HepG2 (cell line): ENCODE data around the gene PMS1. TPM values are rescaled to one million over a fixed set of nuclear protein-coding genes. Genes with fewer than 3 reads are reported as not detected.

Experiments used
- AGO2 ChIP-seq: fragments of 200-400 bp; formaldehyde crosslinking; optimal IDR thresholded peaks from 2 replicates; pipeline ENCODE3; 2017; ENCODE audit warnings: mild to moderate bottlenecking, low read depth, low read length, moderate library complexity
- BCLAF1 ChIP-seq: fragments of 450-650 bp; IDR thresholded peaks from 2 replicates; pipeline ENCODE4 v1.6.1; 2017; ENCODE audit warnings: mild to moderate bottlenecking
- DRAP1 ChIP-seq: IDR thresholded peaks from 2 replicates; pipeline ENCODE4 v1.6.1; 2016; ENCODE audit warnings: missing genetic modification reagents, missing compliant biosample characterization
- GZF1 ChIP-seq: sonication (generic); formaldehyde crosslinking; IDR thresholded peaks from 2 replicates; pipeline ENCODE4 v1.5.1; 2020; ENCODE audit warnings: mild to moderate bottlenecking, missing genetic modification reagents
- HCFC1 ChIP-seq: fragments of 150-350 bp; IDR thresholded peaks from 2 replicates; pipeline ENCODE4 v1.6.1; 2014; ENCODE audit warnings: low read depth, low read length
- MAX ChIP-seq: IDR thresholded peaks from 2 replicates; pipeline ENCODE4 v1.6.1; 2012; ENCODE audit warnings: inconsistent platforms
- MED13 ChIP-seq: sonication (generic); formaldehyde crosslinking; IDR thresholded peaks from 2 replicates; pipeline ENCODE4 v1.5.0; 2020; ENCODE audit warnings: missing genetic modification reagents
- MXD4 ChIP-seq: IDR thresholded peaks from 2 replicates; pipeline ENCODE4 v1.6.1; 2016; ENCODE audit warnings: mild to moderate bottlenecking, missing biosample characterization, missing genetic modification reagents
- PATZ1 ChIP-seq: sonication (generic); formaldehyde crosslinking; IDR thresholded peaks from 2 replicates; pipeline ENCODE4 v1.4.0; 2020; ENCODE audit warnings: missing genetic modification reagents
- SRF ChIP-seq: IDR thresholded peaks from 2 replicates; pipeline ENCODE4 v1.6.1; 2011; ENCODE audit warnings: mild to moderate bottlenecking, low read depth, low read length, moderate library complexity
- SRSF4 ChIP-seq: fragments of 200-400 bp; formaldehyde crosslinking; IDR thresholded peaks from one replicate; pipeline ENCODE4 v1.6.1; 2018; ENCODE audit warnings: mild to moderate bottlenecking, low read depth, low read length, moderate library complexity; ENCODE audit not compliant: poor library complexity, severe bottlenecking
- U2AF1 ChIP-seq: fragments of 200-400 bp; formaldehyde crosslinking; optimal IDR thresholded peaks from 2 replicates; pipeline ENCODE3; 2017; ENCODE audit warnings: mild to moderate bottlenecking, low read depth, low read length
- ZNF101 ChIP-seq: sonication (generic); formaldehyde crosslinking; IDR thresholded peaks from 2 replicates; pipeline ENCODE4 v1.4.0; 2020; ENCODE audit warnings: mild to moderate bottlenecking, low read depth, missing genetic modification reagents, borderline replicate concordance
- ZNF160 ChIP-seq: sonication (generic); formaldehyde crosslinking; IDR thresholded peaks from 2 replicates; pipeline ENCODE4 v1.8.0; 2022; ENCODE audit warnings: mild to moderate bottlenecking, inconsistent platforms, missing genetic modification reagents
- ZNF326 ChIP-seq: sonication (generic); formaldehyde crosslinking; IDR thresholded peaks from 2 replicates; pipeline ENCODE4 v1.4.0; 2020; ENCODE audit warnings: missing genetic modification reagents, borderline replicate concordance
- ZNF557 ChIP-seq: sonication (generic); formaldehyde crosslinking; IDR thresholded peaks from 2 replicates; pipeline ENCODE4 v1.4.0; 2020; ENCODE audit warnings: missing genetic modification reagents
- ZNF644 ChIP-seq: IDR thresholded peaks from 2 replicates; pipeline ENCODE4 v1.6.1; 2016; ENCODE audit warnings: low read depth
- ZNF790 ChIP-seq: sonication (generic); formaldehyde crosslinking; IDR thresholded peaks from 2 replicates; pipeline ENCODE4 v1.8.0; 2022; ENCODE audit warnings: missing genetic modification reagents, mild to moderate bottlenecking, borderline replicate concordance
- polyA plus RNA-seq, 8 experiments: library from polyadenylated mRNA; depleted of rRNA in 3 of 8; stranded (reverse) in 7 of 8; unstranded in 1 of 8; fragments of >200 nt; fragmentation: Illumina TruSeq in 4 of 8; extraction: Trizol in 4 of 8; gene quantifications; 2 replicates each; pipeline versions ENCODE4 v1.2.1 to v1.2.3, GENCODE V29; 2011 to 2016; ENCODE audit warnings: low read depth in 4 of 8, missing spikeins in 1 of 8, mixed read lengths in 1 of 8; ENCODE audit not compliant: insufficient read depth in 1 of 8
- total RNA-seq, 5 experiments: library from RNA; depleted of rRNA; stranded (reverse); fragments of >200 nt; fragmentation: Illumina TruSeq; extraction: Trizol; gene quantifications; 2 replicates each; pipeline ENCODE4 v1.2.3, GENCODE V29; 2016; ENCODE audit warnings: low read depth in 1 of 5
- TF ChIP-seq, protein P1 (sequence below): sonication (generic); formaldehyde crosslinking; IDR thresholded peaks from 2 replicates; pipeline ENCODE4 v1.5.0; 2020; ENCODE audit warnings: mild to moderate bottlenecking, missing genetic modification reagents, borderline replicate concordance

The PMS1 gene
- total and polyA plus RNA-seq, 2 of the 13 experiments (the other 11 are each of a cell fraction or from before 2014, with no cell fraction given), result 14.6 to 39.9 TPM

- no peak for TF ChIP-seq BCLAF1
- peak; percentile 88; the same call in 1 of the 2 replicates for TF ChIP-seq MED13 (CRISPR knock-in tag)
- peak; percentile 97 for TF ChIP-seq ZNF160 (CRISPR knock-in tag)
- peak; percentile 96 for TF ChIP-seq AGO2
- TF ChIP-seq PATZ1 (CRISPR knock-in tag), result peak; percentile 24; the same call in 1 of the 2 replicates
- TF ChIP-seq GZF1 (CRISPR knock-in tag), result peak; percentile 88; the same call in 1 of the 2 replicates
- TF ChIP-seq MXD4 (CRISPR knock-in tag), result peak; percentile 94
- no peak for TF ChIP-seq SRSF4
- TF ChIP-seq ZNF557 (CRISPR knock-in tag), result peak; percentile 37
- TF ChIP-seq DRAP1 (CRISPR knock-in tag), result peak; percentile 75
- no peak for TF ChIP-seq SRF
- TF ChIP-seq MAX, result peak; percentile 95
- peak; percentile 90 for TF ChIP-seq U2AF1
- no peak for TF ChIP-seq ZNF644 (CRISPR knock-in tag)
- TF ChIP-seq, protein P1, sequence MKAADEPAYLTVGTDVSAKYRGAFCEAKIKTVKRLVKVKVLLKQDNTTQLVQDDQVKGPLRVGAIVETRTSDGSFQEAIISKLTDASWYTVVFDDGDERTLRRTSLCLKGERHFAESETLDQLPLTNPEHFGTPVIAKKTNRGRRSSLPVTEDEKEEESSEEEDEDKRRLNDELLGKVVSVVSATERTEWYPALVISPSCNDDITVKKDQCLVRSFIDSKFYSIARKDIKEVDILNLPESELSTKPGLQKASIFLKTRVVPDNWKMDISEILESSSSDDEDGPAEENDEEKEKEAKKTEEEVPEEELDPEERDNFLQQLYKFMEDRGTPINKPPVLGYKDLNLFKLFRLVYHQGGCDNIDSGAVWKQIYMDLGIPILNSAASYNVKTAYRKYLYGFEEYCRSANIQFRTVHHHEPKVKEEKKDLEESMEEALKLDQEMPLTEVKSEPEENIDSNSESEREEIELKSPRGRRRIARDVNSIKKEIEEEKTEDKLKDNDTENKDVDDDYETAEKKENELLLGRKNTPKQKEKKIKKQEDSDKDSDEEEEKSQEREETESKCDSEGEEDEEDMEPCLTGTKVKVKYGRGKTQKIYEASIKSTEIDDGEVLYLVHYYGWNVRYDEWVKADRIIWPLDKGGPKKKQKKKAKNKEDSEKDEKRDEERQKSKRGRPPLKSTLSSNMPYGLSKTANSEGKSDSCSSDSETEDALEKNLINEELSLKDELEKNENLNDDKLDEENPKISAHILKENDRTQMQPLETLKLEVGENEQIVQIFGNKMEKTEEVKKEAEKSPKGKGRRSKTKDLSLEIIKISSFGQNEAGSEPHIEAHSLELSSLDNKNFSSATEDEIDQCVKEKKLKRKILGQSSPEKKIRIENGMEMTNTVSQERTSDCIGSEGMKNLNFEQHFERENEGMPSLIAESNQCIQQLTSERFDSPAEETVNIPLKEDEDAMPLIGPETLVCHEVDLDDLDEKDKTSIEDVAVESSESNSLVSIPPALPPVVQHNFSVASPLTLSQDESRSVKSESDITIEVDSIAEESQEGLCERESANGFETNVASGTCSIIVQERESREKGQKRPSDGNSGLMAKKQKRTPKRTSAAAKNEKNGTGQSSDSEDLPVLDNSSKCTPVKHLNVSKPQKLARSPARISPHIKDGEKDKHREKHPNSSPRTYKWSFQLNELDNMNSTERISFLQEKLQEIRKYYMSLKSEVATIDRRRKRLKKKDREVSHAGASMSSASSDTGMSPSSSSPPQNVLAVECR (CRISPR knock-in tag), result peak; percentile 98
- TF ChIP-seq ZNF101 (CRISPR knock-in tag), result no peak
- TF ChIP-seq HCFC1, result peak; percentile 27; the same call in 1 of the 2 replicates
- peak; percentile 91 for TF ChIP-seq ZNF790 (CRISPR knock-in tag)
- TF ChIP-seq ZNF326, result peak; percentile 10; the same call in 1 of the 2 replicates
Measured at GRCh38 chr2:189783927-189784867, at the start of gene PMS1, which contains the start of gene ORMDL1 (continued).
